HG02678 (cell line): ENCODE data around the gene ACP4.

ENCODE experiments used
- ATAC-seq: cut with Tn5 transposase; IDR thresholded peaks from one replicate; pipeline ENCODE4 v1.9.1; 2021; ENCODE audit warnings: mild to moderate bottlenecking, moderate library complexity; ENCODE audit not compliant: unreplicated experiment

ACP4 gene

DNA sequence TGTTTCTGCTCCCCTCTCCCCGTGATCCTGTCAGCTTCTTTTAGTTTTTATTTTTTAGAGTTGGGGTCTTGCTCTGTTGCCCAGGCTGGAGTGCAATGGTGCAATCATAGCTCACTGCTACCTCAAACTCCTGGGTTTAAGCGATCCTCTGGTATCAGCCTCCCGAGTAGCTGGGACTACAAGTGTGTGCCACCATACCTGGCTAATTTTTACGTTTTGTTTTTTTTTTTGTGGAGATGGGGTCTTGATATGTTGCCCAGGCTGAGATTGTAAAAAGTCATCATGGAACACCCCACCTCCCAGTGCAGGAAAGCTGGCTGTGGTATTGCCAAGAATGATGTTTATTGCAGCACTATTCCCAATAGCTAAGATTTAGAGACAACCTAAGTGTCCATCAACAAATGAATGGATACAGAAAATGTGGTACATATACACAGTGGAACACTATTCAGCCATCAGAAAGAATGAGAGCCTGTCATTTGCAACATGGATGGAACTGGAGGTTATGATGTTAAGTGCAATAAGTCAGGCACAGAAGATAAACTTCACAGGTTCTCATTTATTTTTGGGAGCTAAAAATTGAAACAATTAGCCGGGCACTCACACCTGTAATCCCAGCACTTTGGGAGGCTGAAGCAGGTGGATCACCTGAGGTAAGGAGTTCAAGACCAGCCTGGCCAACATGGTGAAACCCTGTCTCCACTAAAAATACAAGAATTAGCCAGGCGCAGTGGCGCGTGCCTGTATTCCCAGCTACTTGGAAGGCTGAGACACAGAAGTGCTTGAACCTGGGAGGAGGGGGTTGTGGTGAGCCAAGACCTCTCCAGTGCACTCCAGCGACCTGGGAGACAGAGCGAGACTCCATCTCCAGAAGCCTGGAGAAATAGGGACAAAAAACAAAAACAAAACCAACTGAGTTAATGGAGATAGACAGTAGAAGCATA lies 49.8 kb downstream of the ACP4 start:
- no peak for ATAC-seq

DNA sequence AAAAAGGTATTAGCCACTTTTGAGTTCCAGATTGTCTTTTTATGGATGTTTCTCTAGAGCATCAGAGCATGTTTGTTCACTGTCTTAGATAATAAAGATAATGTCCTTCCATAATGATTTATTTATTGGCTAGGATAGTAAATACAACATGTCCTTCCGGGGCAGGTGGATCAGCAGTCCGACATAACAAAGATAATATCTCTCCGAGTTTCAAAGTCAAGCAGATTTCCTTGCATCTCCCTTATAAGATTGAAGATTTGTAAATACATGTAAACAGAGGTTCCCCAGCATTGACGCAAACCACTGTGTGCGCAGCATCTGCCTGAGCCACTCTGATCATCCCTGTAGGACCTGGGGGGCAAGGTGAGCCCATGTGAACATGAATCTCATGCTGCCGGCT lies 51.9 kb downstream of the ACP4 start:
- no peak for ATAC-seq

DNA sequence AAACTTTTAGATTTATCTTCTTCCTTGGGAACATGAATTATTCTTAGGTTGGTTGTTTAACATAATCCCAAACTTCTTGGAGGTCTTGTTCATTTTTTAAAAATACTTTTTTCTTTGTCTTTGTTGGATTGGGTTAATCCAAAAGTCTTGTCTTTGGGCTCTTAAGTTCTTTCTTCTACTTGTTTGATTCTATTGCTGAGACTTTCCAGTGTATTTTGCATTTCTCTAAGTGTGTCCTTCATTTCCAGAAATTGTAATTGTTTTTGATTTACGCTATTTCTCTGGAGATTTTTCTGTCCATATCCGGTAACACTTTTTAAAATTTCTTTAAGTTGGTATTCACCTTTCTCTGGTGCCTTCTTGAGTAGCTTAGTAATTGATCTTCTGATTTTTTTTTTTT lies 53.0 kb downstream of the ACP4 start:
- no peak for ATAC-seq

DNA sequence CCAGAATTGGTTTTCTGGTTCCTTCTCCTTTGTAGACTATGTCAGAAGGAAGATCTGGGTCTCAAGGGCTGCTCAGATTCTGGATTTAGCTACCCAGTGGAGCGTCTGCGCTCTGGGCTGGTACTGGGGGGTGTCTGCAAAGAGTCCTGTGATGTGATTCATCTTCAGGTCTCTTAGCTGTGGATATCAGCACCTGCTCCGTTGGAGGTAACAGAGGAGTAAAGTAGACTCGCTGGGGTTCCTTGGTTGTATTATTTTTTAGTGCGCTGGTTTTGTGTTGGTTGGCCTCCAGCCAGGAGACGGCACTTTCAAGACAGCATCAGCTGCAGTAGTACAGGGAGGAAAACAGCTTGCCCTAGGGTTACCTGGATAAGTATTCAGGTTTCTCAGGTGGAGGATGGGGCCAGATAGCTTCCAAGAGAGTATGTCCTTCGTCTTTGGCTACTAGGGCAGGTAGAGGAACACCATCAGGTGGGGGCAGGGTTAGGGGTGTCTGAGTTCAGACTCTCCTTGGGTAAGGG lies 53.5 kb downstream of the ACP4 start:
- ATAC-seq, result no peak

DNA sequence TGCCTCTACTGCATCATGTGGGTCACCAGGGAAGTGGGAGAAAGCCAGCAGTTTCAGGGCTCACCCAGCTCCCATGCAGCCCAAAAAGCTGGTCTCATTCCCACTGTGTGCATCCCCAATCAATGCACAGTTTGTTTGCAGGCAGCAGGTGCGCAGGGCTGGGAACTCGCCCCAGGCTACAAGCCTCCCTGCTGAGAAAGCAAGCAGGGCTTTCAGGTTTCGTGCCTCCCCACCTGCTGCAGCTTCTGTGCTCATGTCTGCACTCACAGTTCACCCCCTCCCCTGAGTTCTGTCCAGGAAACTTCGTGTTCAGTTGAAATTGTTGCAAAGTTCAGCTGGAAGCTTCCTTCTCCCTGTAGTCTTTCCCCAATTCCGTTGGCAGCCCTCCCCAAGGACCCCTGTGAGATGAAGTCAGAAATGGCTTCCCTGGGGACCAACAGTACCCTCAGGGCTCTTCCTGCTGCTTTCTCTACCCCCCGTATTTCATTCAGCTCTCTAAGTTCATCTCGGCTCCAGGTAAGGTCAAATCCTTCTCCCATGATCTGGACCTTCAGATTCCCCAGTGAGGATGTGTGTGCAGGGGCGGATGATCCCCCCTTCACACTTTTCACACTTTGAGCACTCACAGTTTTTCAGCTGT lies 54.2 kb downstream of the ACP4 start:
- ATAC-seq, result no peak
